A673 (cell line): ENCODE measurements around the gene PSORS1C1. TPM values are rescaled to one million over a fixed set of nuclear protein-coding genes. Genes with fewer than 3 reads are reported as not detected.

Experiments
- BruUV-seq: library from RNA; stranded (reverse); fragments of 400-500 nt; replicated peaks from 2 replicates; lab custom pipeline; 2021; lab: Mats Ljungman, UMichigan
- CTCF ChIA-PET: fragments of 300-600 bp; sonication (Branson Sonifier 250); formaldehyde crosslinking; loops from one replicate; lab custom pipeline; 2022; ENCODE audit warnings: antibody characterized with exemption; lab: Charles Lee
- POLR2A ChIA-PET: fragments of 300-600 bp; sonication (Branson Sonifier 250); formaldehyde crosslinking; loops from one replicate; lab custom pipeline; 2022; ENCODE audit warnings: antibody characterized with exemption; ENCODE audit not compliant: low non-redundant PET; lab: Charles Lee
- DNase-seq: peaks from one replicate; pipeline ENCODE4 v3.0.0-alpha.2; 2015; ENCODE audit warnings: low spot score
- H3K27ac ChIP-seq: fragments of 200-600 bp; sonication (generic); 2 replicates; pipeline ENCODE4 v1.5.1; 2016; ENCODE audit warnings: mixed run types, low read depth, mild to moderate bottlenecking, mixed read lengths, antibody characterized with exemption, low read length; ENCODE audit not compliant: poor library complexity, severe bottlenecking
- H3K27me3 ChIP-seq: fragments of 200-600 bp; sonication (generic); replicated peaks from 2 replicates; pipeline ENCODE4 v1.6.1; 2017; ENCODE audit warnings: mixed run types, low read depth, mild to moderate bottlenecking, mixed read lengths, antibody characterized with exemption, low read length; ENCODE audit not compliant: insufficient read depth, poor library complexity
- H3K36me3 ChIP-seq: fragments of 200-600 bp; sonication (generic); 2 replicates; pipeline ENCODE4 v1.6.1; 2016; ENCODE audit warnings: mixed run types, mild to moderate bottlenecking, mixed read lengths, antibody characterized with exemption, low read length; ENCODE audit not compliant: insufficient read depth, poor library complexity, severe bottlenecking
- H3K4me1 ChIP-seq: fragments of 200-600 bp; sonication (generic); 2 replicates; pipeline ENCODE4 v1.6.1; 2017; ENCODE audit warnings: mixed run types, mild to moderate bottlenecking, mixed read lengths, antibody characterized with exemption, low read length; ENCODE audit not compliant: insufficient read depth, poor library complexity, severe bottlenecking
- H3K4me3 ChIP-seq: fragments of 200-600 bp; sonication (generic); 2 replicates; pipeline ENCODE4 v1.5.1; 2016; ENCODE audit warnings: low read depth, mixed run types, mild to moderate bottlenecking, mixed read lengths, low read length; ENCODE audit not compliant: poor library complexity, severe bottlenecking
- H3K9me3 ChIP-seq: fragments of 200-600 bp; sonication (generic); 2 replicates; pipeline ENCODE4 v1.6.1; 2016; ENCODE audit warnings: mixed run types, low read depth, mild to moderate bottlenecking, mixed read lengths, antibody characterized with exemption, low read length; ENCODE audit not compliant: poor library complexity, severe bottlenecking
- CTCF ChIP-seq: fragments of 300-800, 200-600 bp; sonication (generic); conservative IDR thresholded peaks from 2 replicates; pipeline ENCODE4 v1.5.1; 2017; ENCODE audit warnings: low read depth, mild to moderate bottlenecking, antibody characterized with exemption, low read length, moderate library complexity, mixed read lengths
- EZH2 ChIP-seq: fragments of 200-600 bp; sonication (generic); IDR thresholded peaks from 2 replicates; pipeline ENCODE4 v1.6.1; 2017; ENCODE audit warnings: borderline replicate concordance, low read depth, mild to moderate bottlenecking, mixed read lengths, antibody characterized with exemption, low read length; ENCODE audit not compliant: poor library complexity, severe bottlenecking
- intact Hi-C: fragments of 100-400 bp; cut with micrococcal nuclease; formaldehyde crosslinking; loops from one replicate; pipeline ENCODE4 v1.10.0; 2022; ENCODE audit not compliant: unreplicated experiment
- total RNA-seq: library from RNA; stranded (reverse); gene quantifications from 2 replicates; pipeline ENCODE4 v1.2.3, GENCODE V29; 2021

The PSORS1C1 gene
- total RNA-seq, 1 experiment from 2014 or later: not detected

GRCh38 chr6:31113861-31114540 is 599 bp upstream of the PSORS1C1 start:
- POLR2A ChIA-PET: no interaction called here
- TF ChIP-seq EZH2: no peak
- TF ChIP-seq CTCF: no peak
- Histone ChIP-seq H3K4me1 (peaks cover 6% of the 10 kb centered on the region), H3K27ac (no peak overlapping the region), H3K4me3 (no peak overlapping the region), H3K9me3 (no peaks in the 10 kb centered on the region), H3K27me3 (no peaks in the 10 kb centered on the region), H3K36me3 (no peaks in the 10 kb centered on the region)
- CTCF ChIA-PET: no interaction called here
- intact Hi-C loops: no loop called here
- BruUV-seq: no TSS peak
- DNase-seq: peak; percentile 41

GRCh38 chr6:31114970-31115849 is 610 bp downstream of the PSORS1C1 start:
- peak; percentile 64 for DNase-seq
- TF ChIP-seq EZH2 (no peak), CTCF (peak; percentile 54)
- Histone ChIP-seq H3K27ac (no peak overlapping the region), H3K4me1 (peaks cover 6% of the 10 kb centered on the region), H3K9me3 (no peaks in the 10 kb centered on the region), H3K27me3 (no peaks in the 10 kb centered on the region), H3K36me3 (no peaks in the 10 kb centered on the region), H3K4me3 (no peak overlapping the region)
- POLR2A ChIA-PET: no interaction called here
- CTCF ChIA-PET: no interaction called here
- intact Hi-C loops: no loop called here
- no TSS peak for BruUV-seq

- H3K4me3 ChIP-seq: no peak overlapping the region
- H3K9me3 ChIP-seq: no peaks in the 10 kb centered on the region
- intact Hi-C loops: no loop called here
- peaks cover 6% of the 10 kb centered on the region for H3K4me1 ChIP-seq
- no TSS peak for BruUV-seq
- POLR2A ChIA-PET: no interaction called here
- CTCF ChIA-PET: interaction anchor here (1.5 kb wide), 1 partner anchor 29 kb away, joined by 5 read pairs; no protein-coding TSS in a partner anchor
- no peak overlapping the region for H3K27ac ChIP-seq
- no peak for DNase-seq
- TF ChIP-seq EZH2: no peak
- TF ChIP-seq CTCF: no peak
- H3K36me3 ChIP-seq: no peaks in the 10 kb centered on the region
- no peaks in the 10 kb centered on the region for H3K27me3 ChIP-seq
Observed at GRCh38 chr6:31115941-31116560, 1.5 kb downstream of the PSORS1C1 start.
